Sigmoid colon (tissue), 7 donors: ENCODE results near the gene GDNF. TPM values are rescaled to one million over a fixed set of nuclear protein-coding genes. Genes with fewer than 3 reads are reported as not detected.

Experiments
- DNase-seq: peaks from one replicate; pipeline ENCODE4 v3.0.0-alpha.2; 2019
- H3K27ac ChIP-seq, 4 donors: fragments of 200-600 bp; sonication (generic); one replicate each; pipeline ENCODE4 v1.5.1; 2016 to 2019; ENCODE audit warnings: mild to moderate bottlenecking in 1 of 4
- H3K27me3 ChIP-seq, 3 donors: fragments of 200-600 bp; sonication (generic); one replicate each; pipeline ENCODE4 v1.5.1; 2019; ENCODE audit warnings: mild to moderate bottlenecking in 1 of 3
- H3K36me3 ChIP-seq, 4 donors: fragments of 200-600 bp; sonication (generic); one replicate each; pipeline ENCODE4 v1.5.1; 2016 to 2019
- H3K4me1 ChIP-seq, 4 donors: fragments of 200-600 bp; sonication (generic); one replicate each; pipeline ENCODE4 v1.5.1; 2017 to 2019
- H3K4me3 ChIP-seq, 4 donors: fragments of 200-600 bp; sonication (generic); one replicate each; pipeline ENCODE4 v1.5.1; 2017 to 2019; ENCODE audit warnings: mild to moderate bottlenecking in 2 of 4, moderate library complexity in 1 of 4
- H3K9me3 ChIP-seq, 4 donors: fragments of 200-600 bp in 3 of 4; sonication (generic) in 3 of 4; one replicate each; pipeline versions ENCODE4 v1.5.1 to v1.6.1; 2013 to 2019
- CTCF ChIP-seq, 4 experiments: fragments of 450-650 bp in 3 of 4; fragments of 200-600 bp in 1 of 4; IDR thresholded peaks; one replicate each; pipeline ENCODE4 v1.5.1; 2016 to 2019; ENCODE audit warnings: antibody characterized with exemption in 4 of 4, mild to moderate bottlenecking in 3 of 4, moderate library complexity in 2 of 4
- EP300 ChIP-seq, 4 donors: sonication (generic); formaldehyde crosslinking; IDR thresholded peaks; one replicate each; pipeline ENCODE4 v1.6.1; 2017; ENCODE audit warnings: antibody characterized with exemption in 4 of 4
- POLR2A ChIP-seq, 2 donors: fragments of 450-650 bp; IDR thresholded peaks; one replicate each; pipeline ENCODE4 v1.6.1; 2016; ENCODE audit warnings: antibody characterized with exemption in 2 of 2, mild to moderate bottlenecking in 2 of 2, moderate library complexity in 2 of 2
- POLR2AphosphoS5 ChIP-seq, 4 donors: sonication (generic); formaldehyde crosslinking; IDR thresholded peaks; one replicate each; pipeline ENCODE4 v1.6.1; 2017; ENCODE audit warnings: antibody characterized with exemption in 4 of 4
- WGBS, 2 donors: extraction: QIAGEN DNeasy Blood & Tissue Kit; methylation state at CpG; one replicate each; pipeline ENCODE4 v1.1.7; 2013; 5-methylcytosine and 5-hydroxymethylcytosine counted together
- intact Hi-C: fragments of 100-400 bp; cut with DNase I; formaldehyde crosslinking; loops from one replicate; pipeline ENCODE4 v1.15.1; 2023
- polyA plus RNA-seq, 3 donors: library from polyadenylated mRNA; stranded (reverse); fragments of 200-250 nt; gene quantifications; one replicate each; pipeline ENCODE4 v1.2.3, GENCODE V29; 2013
- total RNA-seq, 4 donors: library from RNA; depleted of rRNA; stranded (reverse); fragments of >200 nt; gene quantifications; one replicate each; pipeline ENCODE4 v1.1.0, GENCODE V29; 2016
- donor health status: healthy with polysubstance abuse.
- donor health status: Bipolar disorder and iron deficiency.
- donor health status: healthy.

The GDNF gene
- total and polyA plus RNA-seq, 7 donors = under 0.01 to 16.3 (median 4.2) TPM

DNA sequence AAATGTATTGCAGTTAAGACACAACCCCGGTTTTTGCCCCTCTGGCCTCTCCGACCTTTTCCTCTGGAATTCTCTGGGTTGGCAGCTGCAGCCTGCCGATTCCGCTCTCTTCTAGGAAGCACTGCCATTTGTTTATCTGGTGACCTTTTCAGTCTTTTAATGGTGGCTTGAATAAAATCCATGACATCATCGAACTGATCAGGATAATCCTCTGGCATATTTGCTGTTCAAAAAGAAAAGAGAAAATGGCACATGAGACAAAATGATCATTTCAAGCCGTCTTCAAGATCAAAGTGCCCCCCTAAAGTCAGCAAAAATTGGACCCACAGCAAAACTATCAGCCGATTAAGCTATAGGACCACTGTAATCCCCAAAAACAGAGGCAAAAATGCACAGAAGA lies 23.9 kb downstream of the GDNF start:
- Histone ChIP-seq H3K9me3 (no peaks in the 10 kb centered on the region), H3K27me3 (no peaks in the 10 kb centered on the region), H3K4me3 (no peak overlapping the region), H3K36me3 (peaks cover 0 to 33% (median 18%) of the 10 kb centered on the region in 4 donors), H3K4me1 (peaks cover 2 to 48% (median 33%) of the 10 kb centered on the region in 4 donors), H3K27ac (peak overlapping the region in 2 of 4 donors; percentile 62 to 79)
- TF ChIP-seq POLR2AphosphoS5 (IDR thresholded peaks at IDR 0.05) (no peak), CTCF (IDR thresholded peaks at IDR 0.05) (no peak), POLR2A (IDR thresholded peaks at IDR 0.05) (no peak), EP300 (IDR thresholded peaks at IDR 0.05) (no peak)
- WGBS, 2 donors = 80 to 85% methylated on average over 7 of the region's 7 CpGs
- no peak for DNase-seq
- intact Hi-C loops = no loop called here

GRCh38 chr5:37814699-37815098 lies 25.1 kb downstream of the GDNF start:
- Histone ChIP-seq H3K36me3 (peaks cover 0 to 30% (median 18%) of the 10 kb centered on the region in 4 donors), H3K4me3 (no peak overlapping the region), H3K27me3 (no peaks in the 10 kb centered on the region), H3K4me1 (peaks cover 2 to 56% (median 35%) of the 10 kb centered on the region in 4 donors), H3K9me3 (no peaks in the 10 kb centered on the region), H3K27ac (peak overlapping the region in 2 of 4 donors; percentile 12 to 79)
- no peak for DNase-seq
- TF ChIP-seq POLR2A (IDR thresholded peaks at IDR 0.05) = no peak
- TF ChIP-seq POLR2AphosphoS5 (IDR thresholded peaks at IDR 0.05) = no peak
- no peak for TF ChIP-seq CTCF (IDR thresholded peaks at IDR 0.05)
- TF ChIP-seq EP300 (IDR thresholded peaks at IDR 0.05) = no peak
- WGBS, 2 donors = 57 to 69% methylated on average over 11 of the region's 11 CpGs
- intact Hi-C loops = no loop called here

GRCh38 chr5:37812365-37812764 lies 27.5 kb downstream of the GDNF start:
- TF ChIP-seq POLR2AphosphoS5 (IDR thresholded peaks at IDR 0.05) (no peak), EP300 (IDR thresholded peaks at IDR 0.05) (no peak), POLR2A (IDR thresholded peaks at IDR 0.05) (no peak), CTCF (IDR thresholded peaks at IDR 0.05) (no peak)
- Histone ChIP-seq H3K36me3 (peaks cover 0 to 30% (median 18%) of the 10 kb centered on the region in 4 donors), H3K27ac (peak overlapping the region in 3 of 4 donors; percentile 54 to 79 (median 62)), H3K4me3 (no peak overlapping the region), H3K27me3 (no peaks in the 10 kb centered on the region), H3K9me3 (no peaks in the 10 kb centered on the region), H3K4me1 (peaks cover 2 to 38% (median 26%) of the 10 kb centered on the region in 4 donors)
- 90 to 98% methylated on average over 2 of the region's 2 CpGs for WGBS, 2 donors
- intact Hi-C loops = no loop called here
- no peak for DNase-seq

GRCh38 chr5:37811866-37812265 lies 28.0 kb downstream of the GDNF start:
- Histone ChIP-seq H3K27ac (peak overlapping the region in 3 of 4 donors; percentile 54 to 79 (median 62)), H3K27me3 (no peaks in the 10 kb centered on the region), H3K36me3 (peaks cover 0 to 30% (median 18%) of the 10 kb centered on the region in 4 donors), H3K4me3 (no peak overlapping the region), H3K9me3 (no peaks in the 10 kb centered on the region), H3K4me1 (peaks cover 0 to 33% (median 21%) of the 10 kb centered on the region in 4 donors)
- intact Hi-C loops = no loop called here
- TF ChIP-seq EP300 (IDR thresholded peaks at IDR 0.05) = peak in 1 of 4 donors; percentile 84
- no peak for TF ChIP-seq CTCF (IDR thresholded peaks at IDR 0.05)
- no peak for TF ChIP-seq POLR2A (IDR thresholded peaks at IDR 0.05)
- peak; percentile 19 to 70 (median 55) for TF ChIP-seq POLR2AphosphoS5 (IDR thresholded peaks at IDR 0.05)
- WGBS, 2 donors = 85 to 90% methylated on average over 10 of the region's 10 CpGs
- DNase-seq = peak; percentile 83

DNA sequence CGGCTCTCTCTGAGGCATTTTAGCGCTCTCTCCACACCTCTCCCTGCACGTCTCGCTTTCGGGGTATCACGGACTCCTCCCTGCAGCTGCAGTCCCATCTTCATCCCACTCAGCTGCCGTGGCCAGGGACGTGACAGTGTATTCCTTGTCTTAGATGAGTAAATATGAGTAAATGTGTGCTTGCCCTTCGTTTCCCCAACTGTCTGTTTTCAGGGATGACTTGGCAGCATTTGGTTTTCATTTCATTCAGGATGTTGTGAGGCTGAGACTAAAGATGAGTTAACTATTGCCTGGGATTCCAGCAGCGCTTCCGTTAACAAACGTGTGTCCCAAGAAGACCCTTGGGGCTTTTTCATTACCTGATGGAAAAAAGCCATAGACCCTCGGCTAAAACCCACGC lies 29.5 kb downstream of the GDNF start:
- H3K27me3 ChIP-seq = no peaks in the 10 kb centered on the region
- intact Hi-C loops = no loop called here
- H3K27ac ChIP-seq = peak overlapping the region in 3 of 4 donors; percentile 29 to 79 (median 62)
- TF ChIP-seq CTCF (IDR thresholded peaks at IDR 0.05) (no peak), EP300 (IDR thresholded peaks at IDR 0.05) (no peak), POLR2A (IDR thresholded peaks at IDR 0.05) (no peak), POLR2AphosphoS5 (IDR thresholded peaks at IDR 0.05) (no peak)
- DNase-seq = no peak
- 75 to 76% methylated on average over 14 of the region's 14 CpGs for WGBS, 2 donors
- peaks cover 0 to 32% (median 22%) of the 10 kb centered on the region in 4 donors for H3K4me1 ChIP-seq
- peaks cover 0 to 22% (median 12%) of the 10 kb centered on the region in 4 donors for H3K36me3 ChIP-seq
- H3K4me3 ChIP-seq = no peak overlapping the region
- H3K9me3 ChIP-seq = no peaks in the 10 kb centered on the region
